HS-5 (cell line): Measurements from ENCODE around the gene PIAS1.

Experiments
- DNase-seq: peaks from one replicate; pipeline ENCODE4 v3.0.0-alpha.2; 2012; ENCODE audit warnings: low read depth

PIAS1 gene

GRCh38 chr15:68062946-68063465 lies 8.9 kb downstream of the PIAS1 start:
- no peak for DNase-seq

- no peak for DNase-seq
These were observed 9.5 kb downstream of the PIAS1 start for GRCh38 chr15:68063606-68064005.

- DNase-seq: no peak
These were observed 19.6 kb downstream of the PIAS1 start for GRCh38 chr15:68073576-68074288.

GRCh38 chr15:68075764-68076385 lies 21.8 kb downstream of the PIAS1 start:
- no peak for DNase-seq

GRCh38 chr15:68078365-68078764 lies 24.2 kb downstream of the PIAS1 start:
- DNase-seq: no peak

- DNase-seq: no peak
These were observed 26.2 kb downstream of the PIAS1 start for GRCh38 chr15:68080334-68080733.

GRCh38 chr15:68080783-68081182 lies 26.7 kb downstream of the PIAS1 start:
- DNase-seq: no peak

- DNase-seq: no peak
These were observed 27.9 kb downstream of the PIAS1 start for GRCh38 chr15:68081869-68082505.

GRCh38 chr15:68082735-68083134 lies 28.6 kb downstream of the PIAS1 start:
- no peak for DNase-seq

- DNase-seq: no peak
These were observed 29.3 kb downstream of the PIAS1 start for GRCh38 chr15:68083463-68083862.

GRCh38 chr15:68085052-68085451 lies 30.9 kb downstream of the PIAS1 start:
- DNase-seq: no peak

GRCh38 chr15:68091743-68092142 lies 37.6 kb downstream of the PIAS1 start:
- no peak for DNase-seq

GRCh38 chr15:68096099-68096498 lies 42.0 kb downstream of the PIAS1 start:
- DNase-seq: no peak

GRCh38 chr15:68097029-68097428 lies 42.9 kb downstream of the PIAS1 start:
- no peak for DNase-seq

GRCh38 chr15:68098465-68098864 lies 44.4 kb downstream of the PIAS1 start:
- no peak for DNase-seq

- no peak for DNase-seq
These were observed 46.1 kb downstream of the PIAS1 start for GRCh38 chr15:68100194-68100593.

GRCh38 chr15:68103603-68104002 lies 49.5 kb downstream of the PIAS1 start:
- DNase-seq: no peak

GRCh38 chr15:68106656-68107055 lies 52.5 kb downstream of the PIAS1 start:
- DNase-seq: no peak

GRCh38 chr15:68107142-68107541 lies 53.0 kb downstream of the PIAS1 start:
- DNase-seq: no peak

- no peak for DNase-seq
These were observed 58.6 kb downstream of the PIAS1 start for GRCh38 chr15:68112706-68113105.

GRCh38 chr15:68113273-68113672 lies 59.2 kb downstream of the PIAS1 start:
- DNase-seq: no peak

- no peak for DNase-seq
These were observed 59.6 kb downstream of the PIAS1 start for GRCh38 chr15:68113751-68114150.

GRCh38 chr15:68114356-68114755 lies 60.2 kb downstream of the PIAS1 start:
- DNase-seq: no peak
